Measurements from ENCODE around the gene FAM13A. TPM values are rescaled to one million over a fixed set of nuclear protein-coding genes. Genes with fewer than 3 reads are reported as not detected.

FAM13A gene
- total RNA-seq, 1 donor from 2014 or later, result 40.3 TPM

DNA sequence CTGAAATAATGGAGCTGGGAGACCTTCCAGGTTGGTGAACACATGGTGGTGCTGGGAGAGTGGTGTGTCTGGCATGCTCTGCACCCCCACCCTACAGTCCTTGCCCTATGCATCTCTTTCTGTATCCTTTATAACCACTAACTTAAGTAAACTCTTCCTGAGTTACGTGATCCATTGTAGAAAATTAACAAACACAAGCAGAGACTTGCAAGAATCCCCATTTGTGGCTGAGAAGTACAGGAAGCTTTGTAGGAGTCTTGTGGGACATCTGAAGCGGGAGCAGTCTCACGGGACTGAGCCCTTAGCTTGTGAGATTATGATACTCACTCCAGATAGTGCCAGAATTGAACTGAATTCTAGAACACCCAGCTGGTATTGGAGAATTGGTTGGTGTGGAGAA is 14.3 kb upstream of the FAM13A start:
- Histone ChIP-seq H3K79me2 (ENCODE audit: low read depth) (no peaks in the 10 kb centered on the region), H3K4me2 (no peak overlapping the region), H3K4me3 (no peak overlapping the region), H3K27ac (no peak overlapping the region), H2AFZ (replicated peaks) (no peak overlapping the region), H3K36me3 (no peaks in the 10 kb centered on the region), H3K4me1 (no peaks in the 10 kb centered on the region), H3F3A (ENCODE audit: low read depth) (no peaks in the 10 kb centered on the region), H3K27me3 (no peaks in the 10 kb centered on the region), H4K20me1 (ENCODE audit: low read depth) (no peaks in the 10 kb centered on the region), H3K9ac (no peak overlapping the region), H3K9me3 (ENCODE audit: low read depth) (no peaks in the 10 kb centered on the region)
- Mint-ChIP-seq H3K4me3 (no peak overlapping the region), H3K36me3 (no peaks in the 10 kb centered on the region), H3K4me1 (no peaks in the 10 kb centered on the region), H3K27ac (no peak overlapping the region), H3K27me3 (ENCODE audit: insufficient read depth, low read depth) (peaks cover 2% of the 10 kb centered on the region), H3K9me3 (peaks cover under 1% of the 10 kb centered on the region)
- TF ChIP-seq EZH2 (IDR thresholded peaks at IDR 0.05) (no peak), EZH2phosphoT487 (IDR thresholded peaks at IDR 0.05) (no peak)
- TF ChIP-seq, protein P1, sequence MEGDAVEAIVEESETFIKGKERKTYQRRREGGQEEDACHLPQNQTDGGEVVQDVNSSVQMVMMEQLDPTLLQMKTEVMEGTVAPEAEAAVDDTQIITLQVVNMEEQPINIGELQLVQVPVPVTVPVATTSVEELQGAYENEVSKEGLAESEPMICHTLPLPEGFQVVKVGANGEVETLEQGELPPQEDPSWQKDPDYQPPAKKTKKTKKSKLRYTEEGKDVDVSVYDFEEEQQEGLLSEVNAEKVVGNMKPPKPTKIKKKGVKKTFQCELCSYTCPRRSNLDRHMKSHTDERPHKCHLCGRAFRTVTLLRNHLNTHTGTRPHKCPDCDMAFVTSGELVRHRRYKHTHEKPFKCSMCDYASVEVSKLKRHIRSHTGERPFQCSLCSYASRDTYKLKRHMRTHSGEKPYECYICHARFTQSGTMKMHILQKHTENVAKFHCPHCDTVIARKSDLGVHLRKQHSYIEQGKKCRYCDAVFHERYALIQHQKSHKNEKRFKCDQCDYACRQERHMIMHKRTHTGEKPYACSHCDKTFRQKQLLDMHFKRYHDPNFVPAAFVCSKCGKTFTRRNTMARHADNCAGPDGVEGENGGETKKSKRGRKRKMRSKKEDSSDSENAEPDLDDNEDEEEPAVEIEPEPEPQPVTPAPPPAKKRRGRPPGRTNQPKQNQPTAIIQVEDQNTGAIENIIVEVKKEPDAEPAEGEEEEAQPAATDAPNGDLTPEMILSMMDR (IDR thresholded peaks at IDR 0.05), result no peak
- DNase-seq (ENCODE audit: low spot score), result no peak

DNA sequence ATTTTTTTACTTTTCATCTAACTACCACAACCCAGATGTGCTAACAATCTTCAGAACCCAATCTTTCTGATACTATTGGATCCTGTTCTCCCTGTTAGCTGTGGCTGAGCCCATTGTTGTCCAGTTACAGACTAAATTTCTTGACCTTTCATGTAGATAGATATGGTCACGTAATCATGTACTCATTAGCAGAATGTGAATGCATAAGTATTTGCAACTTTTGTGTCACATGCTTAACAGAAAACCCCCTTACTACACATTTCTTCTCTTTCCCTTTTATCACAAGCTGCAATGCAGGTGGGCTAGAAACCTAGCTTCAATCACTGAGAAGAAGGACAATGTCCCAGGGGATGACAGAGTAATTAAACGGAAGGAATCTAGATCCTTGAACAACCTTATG is 13.1 kb upstream of the FAM13A start:
- Histone ChIP-seq H3K36me3 (no peaks in the 10 kb centered on the region), H3K27ac (no peak overlapping the region), H3K4me2 (no peak overlapping the region), H3F3A (ENCODE audit: low read depth) (no peaks in the 10 kb centered on the region), H3K9ac (no peak overlapping the region), H3K27me3 (no peaks in the 10 kb centered on the region), H3K4me3 (no peak overlapping the region), H3K4me1 (no peaks in the 10 kb centered on the region), H3K79me2 (ENCODE audit: low read depth) (no peaks in the 10 kb centered on the region), H3K9me3 (ENCODE audit: low read depth) (no peaks in the 10 kb centered on the region), H2AFZ (replicated peaks) (no peak overlapping the region), H4K20me1 (ENCODE audit: low read depth) (no peaks in the 10 kb centered on the region)
- no peaks in the 10 kb centered on the region for H3K4me1 Mint-ChIP-seq
- TF ChIP-seq, protein P1 (IDR thresholded peaks at IDR 0.05), result no peak
- TF ChIP-seq EZH2 (IDR thresholded peaks at IDR 0.05) (no peak), EZH2phosphoT487 (IDR thresholded peaks at IDR 0.05) (no peak)
- no peak overlapping the region for H3K4me3 Mint-ChIP-seq
- peaks cover 2% of the 10 kb centered on the region for H3K27me3 Mint-ChIP-seq (ENCODE audit: insufficient read depth, low read depth)
- no peak for DNase-seq (ENCODE audit: low spot score)
- no peak overlapping the region for H3K27ac Mint-ChIP-seq
- peaks cover 3% of the 10 kb centered on the region for H3K9me3 Mint-ChIP-seq
- no peaks in the 10 kb centered on the region for H3K36me3 Mint-ChIP-seq

DNA sequence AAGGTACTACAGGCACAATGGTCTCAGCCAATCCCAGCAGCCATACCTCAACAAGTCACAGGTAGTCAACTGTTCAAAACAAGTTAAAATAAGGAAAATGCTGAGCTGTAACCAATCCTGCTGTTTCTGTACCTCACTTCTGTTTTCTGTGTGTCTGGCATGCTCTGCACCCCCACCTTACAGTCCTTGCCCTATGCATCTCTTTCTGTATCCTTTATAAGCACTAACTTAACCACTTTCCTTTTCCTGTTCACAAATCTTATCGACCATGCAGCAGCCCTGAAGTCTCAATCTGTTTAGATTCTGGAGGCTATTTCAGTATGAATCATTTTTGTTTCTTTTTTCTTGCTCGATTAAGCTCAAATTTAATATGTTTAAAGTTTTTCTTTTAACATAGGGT is 12.5 kb upstream of the FAM13A start:
- H3K27ac Mint-ChIP-seq, result no peak overlapping the region
- peaks cover 6% of the 10 kb centered on the region for H3K9me3 Mint-ChIP-seq
- Histone ChIP-seq H4K20me1 (ENCODE audit: low read depth) (no peaks in the 10 kb centered on the region), H2AFZ (replicated peaks) (no peak overlapping the region), H3K27me3 (no peaks in the 10 kb centered on the region), H3K4me1 (no peaks in the 10 kb centered on the region), H3K9me3 (ENCODE audit: low read depth) (no peaks in the 10 kb centered on the region), H3K36me3 (no peaks in the 10 kb centered on the region), H3K4me2 (no peak overlapping the region), H3K79me2 (ENCODE audit: low read depth) (no peaks in the 10 kb centered on the region), H3K9ac (no peak overlapping the region), H3F3A (ENCODE audit: low read depth) (no peaks in the 10 kb centered on the region), H3K27ac (no peak overlapping the region), H3K4me3 (no peak overlapping the region)
- no peak for DNase-seq (ENCODE audit: low spot score)
- H3K27me3 Mint-ChIP-seq (ENCODE audit: insufficient read depth, low read depth), result peaks cover 2% of the 10 kb centered on the region
- H3K4me3 Mint-ChIP-seq, result no peak overlapping the region
- H3K4me1 Mint-ChIP-seq, result no peaks in the 10 kb centered on the region
- no peak for TF ChIP-seq EZH2phosphoT487 (IDR thresholded peaks at IDR 0.05)
- H3K36me3 Mint-ChIP-seq, result no peaks in the 10 kb centered on the region

DNA sequence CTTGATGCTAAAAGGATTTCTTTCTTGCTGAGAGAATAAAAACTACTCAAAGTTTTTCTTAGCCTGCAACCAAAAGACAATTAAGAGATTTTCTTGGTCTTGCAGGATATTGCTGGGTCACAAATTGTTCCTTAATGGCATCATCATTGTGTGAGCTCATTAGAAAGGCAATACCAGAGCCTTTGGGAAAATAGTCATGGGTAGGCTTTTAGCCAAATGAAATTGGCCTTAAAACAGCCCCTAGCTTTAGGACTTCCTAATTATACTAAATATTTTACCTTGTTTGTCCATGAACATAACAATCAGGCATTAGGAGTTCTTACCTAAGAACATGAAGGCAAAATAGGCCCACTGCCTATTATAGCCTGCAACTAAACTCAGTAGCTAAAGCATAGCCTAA is 10.4 kb upstream of the FAM13A start:
- Histone ChIP-seq H3K27ac (no peak overlapping the region), H2AFZ (replicated peaks) (no peak overlapping the region), H3K9ac (no peak overlapping the region), H3K36me3 (no peaks in the 10 kb centered on the region), H3K4me2 (no peak overlapping the region), H4K20me1 (ENCODE audit: low read depth) (no peaks in the 10 kb centered on the region), H3K9me3 (ENCODE audit: low read depth) (no peaks in the 10 kb centered on the region), H3F3A (ENCODE audit: low read depth) (no peaks in the 10 kb centered on the region), H3K27me3 (no peaks in the 10 kb centered on the region), H3K79me2 (ENCODE audit: low read depth) (no peaks in the 10 kb centered on the region), H3K4me3 (no peak overlapping the region), H3K4me1 (no peaks in the 10 kb centered on the region)
- Mint-ChIP-seq H3K4me3 (no peak overlapping the region), H3K27me3 (ENCODE audit: insufficient read depth, low read depth) (peaks cover 2% of the 10 kb centered on the region), H3K36me3 (no peaks in the 10 kb centered on the region), H3K4me1 (no peaks in the 10 kb centered on the region), H3K27ac (no peak overlapping the region), H3K9me3 (peaks cover 6% of the 10 kb centered on the region)
- no peak for DNase-seq (ENCODE audit: low spot score)
- TF ChIP-seq EZH2 (IDR thresholded peaks at IDR 0.05) (no peak), EZH2phosphoT487 (IDR thresholded peaks at IDR 0.05) (no peak)
- TF ChIP-seq, protein P1 (IDR thresholded peaks at IDR 0.05), result no peak

Measured in neural progenitor cell (in vitro differentiated cells).